Spleen (tissue), 7 donors: ENCODE data around the gene EXOC3.

Experiments used
- POLR2A ChIP-seq, 3 donors: fragments of 450-650 bp; IDR thresholded peaks; one replicate each; pipeline ENCODE4 v1.5.1; 2017; ENCODE audit warnings: antibody characterized with exemption in 3 of 3, mild to moderate bottlenecking in 1 of 3
- TF ChIP-seq, protein P1 (sequence below), 11 experiments: fragments of 200-600 bp in 7 of 11; fragments of 450-650 bp in 4 of 11; sonication (generic) in 4 of 11; IDR thresholded peaks in 8 of 11; conservative IDR thresholded peaks in 3 of 11; 1 replicate in 7 of 11; 2 replicates in 4 of 11; pipeline versions ENCODE4 v1.4.0 to v1.8.0; 2016 to 2021; ENCODE audit warnings: antibody characterized with exemption in 11 of 11, inconsistent platforms in 4 of 11, mild to moderate bottlenecking in 1 of 11
- donor health status: DM: no; HTN: no; CAD: no; lungs with moderate emphysema.
- donor health status: DM: no; HTN: no; CAD: no.
- donor health status: DM: no; HTN: no; CAD: no.

- TF ChIP-seq POLR2A (IDR thresholded peaks at IDR 0.05), result no peak
- TF ChIP-seq, protein P1, sequence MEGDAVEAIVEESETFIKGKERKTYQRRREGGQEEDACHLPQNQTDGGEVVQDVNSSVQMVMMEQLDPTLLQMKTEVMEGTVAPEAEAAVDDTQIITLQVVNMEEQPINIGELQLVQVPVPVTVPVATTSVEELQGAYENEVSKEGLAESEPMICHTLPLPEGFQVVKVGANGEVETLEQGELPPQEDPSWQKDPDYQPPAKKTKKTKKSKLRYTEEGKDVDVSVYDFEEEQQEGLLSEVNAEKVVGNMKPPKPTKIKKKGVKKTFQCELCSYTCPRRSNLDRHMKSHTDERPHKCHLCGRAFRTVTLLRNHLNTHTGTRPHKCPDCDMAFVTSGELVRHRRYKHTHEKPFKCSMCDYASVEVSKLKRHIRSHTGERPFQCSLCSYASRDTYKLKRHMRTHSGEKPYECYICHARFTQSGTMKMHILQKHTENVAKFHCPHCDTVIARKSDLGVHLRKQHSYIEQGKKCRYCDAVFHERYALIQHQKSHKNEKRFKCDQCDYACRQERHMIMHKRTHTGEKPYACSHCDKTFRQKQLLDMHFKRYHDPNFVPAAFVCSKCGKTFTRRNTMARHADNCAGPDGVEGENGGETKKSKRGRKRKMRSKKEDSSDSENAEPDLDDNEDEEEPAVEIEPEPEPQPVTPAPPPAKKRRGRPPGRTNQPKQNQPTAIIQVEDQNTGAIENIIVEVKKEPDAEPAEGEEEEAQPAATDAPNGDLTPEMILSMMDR (IDR thresholded peaks at IDR 0.05 in 8 of 11, conservative IDR thresholded peaks at IDR 0.05 in 3 of 11), result no peak
Observed at GRCh38 chr5:449151-449550, 6.2 kb downstream of the EXOC3 start.
